ENCODE results near the gene RGP1.

RGP1 gene

GRCh38 chr9:35792024-35792813 is 43.1 kb downstream of the RGP1 start:
- ATAC-seq: no peak
- TF ChIP-seq TOX (CRISPR knock-in tag; IDR thresholded peaks at IDR 0.05; ENCODE audit: borderline replicate concordance) (no peak), ZNF70 (CRISPR knock-in tag; IDR thresholded peaks at IDR 0.05) (no peak), PATZ1 (CRISPR knock-in tag; IDR thresholded peaks at IDR 0.05; ENCODE audit: borderline replicate concordance) (no peak), OSR1 (CRISPR knock-in tag; IDR thresholded peaks at IDR 0.05) (no peak), GLIS3 (CRISPR knock-in tag; IDR thresholded peaks at IDR 0.05) (no peak)

GRCh38 chr9:35792826-35793225 is 43.7 kb downstream of the RGP1 start:
- ATAC-seq: no peak
- TF ChIP-seq ARNTL (CRISPR knock-in tag; IDR thresholded peaks at IDR 0.05; ENCODE audit: borderline replicate concordance, low read depth) (no peak), ISL1 (CRISPR knock-in tag; IDR thresholded peaks at IDR 0.05) (no peak), ZNF8 (CRISPR knock-in tag; IDR thresholded peaks at IDR 0.05) (no peak), GLIS3 (CRISPR knock-in tag; IDR thresholded peaks at IDR 0.05) (no peak), CSRNP3 (CRISPR knock-in tag; IDR thresholded peaks at IDR 0.05) (no peak), ESRRG (CRISPR knock-in tag; IDR thresholded peaks at IDR 0.05) (no peak), BACH2 (CRISPR knock-in tag; IDR thresholded peaks at IDR 0.05; ENCODE audit: borderline replicate concordance) (no peak), ZC3H10 (CRISPR knock-in tag; IDR thresholded peaks at IDR 0.05) (no peak), ZNF565 (CRISPR knock-in tag; conservative IDR thresholded peaks at IDR 0.05; ENCODE audit: low read depth) (no peak), SNAI2 (CRISPR knock-in tag; IDR thresholded peaks at IDR 0.05) (no peak), TOX (CRISPR knock-in tag; IDR thresholded peaks at IDR 0.05; ENCODE audit: borderline replicate concordance) (no peak), PPARA (CRISPR knock-in tag; IDR thresholded peaks at IDR 0.05; ENCODE audit: borderline replicate concordance) (no peak), ZFP3 (CRISPR knock-in tag; IDR thresholded peaks at IDR 0.05) (no peak), POU6F1 (CRISPR knock-in tag; IDR thresholded peaks at IDR 0.05; ENCODE audit: borderline replicate concordance, low read depth) (no peak), PATZ1 (CRISPR knock-in tag; IDR thresholded peaks at IDR 0.05; ENCODE audit: borderline replicate concordance) (no peak), CSDC2 (CRISPR knock-in tag; IDR thresholded peaks at IDR 0.05) (no peak)

GRCh38 chr9:35793461-35793860 is 44.4 kb downstream of the RGP1 start:
- no peak for ATAC-seq
- TF ChIP-seq ZC3H10 (CRISPR knock-in tag; IDR thresholded peaks at IDR 0.05) (no peak), GLIS3 (CRISPR knock-in tag; IDR thresholded peaks at IDR 0.05) (no peak), ZNF565 (CRISPR knock-in tag; conservative IDR thresholded peaks at IDR 0.05; ENCODE audit: low read depth) (no peak)

- peak; percentile 45; the same call in 2 of the 3 replicates for ATAC-seq
- TF ChIP-seq CREB5 (CRISPR knock-in tag; IDR thresholded peaks at IDR 0.05; ENCODE audit: low read depth) (no peak), RARB (CRISPR knock-in tag; IDR thresholded peaks at IDR 0.05) (no peak), SNAI2 (CRISPR knock-in tag; IDR thresholded peaks at IDR 0.05) (no peak), ZFP3 (CRISPR knock-in tag; IDR thresholded peaks at IDR 0.05) (no peak), ZFP30 (CRISPR knock-in tag; IDR thresholded peaks at IDR 0.05) (no peak), BACH2 (CRISPR knock-in tag; IDR thresholded peaks at IDR 0.05; ENCODE audit: borderline replicate concordance) (no peak), TCF4 (CRISPR knock-in tag; IDR thresholded peaks at IDR 0.05; ENCODE audit: borderline replicate concordance) (no peak), CSRNP3 (CRISPR knock-in tag; IDR thresholded peaks at IDR 0.05) (no peak), ISL1 (CRISPR knock-in tag; IDR thresholded peaks at IDR 0.05) (no peak), ARNTL (CRISPR knock-in tag; IDR thresholded peaks at IDR 0.05; ENCODE audit: borderline replicate concordance, low read depth) (no peak), POU6F1 (CRISPR knock-in tag; IDR thresholded peaks at IDR 0.05; ENCODE audit: borderline replicate concordance, low read depth) (no peak), PPARA (CRISPR knock-in tag; IDR thresholded peaks at IDR 0.05; ENCODE audit: borderline replicate concordance) (no peak), TOX (CRISPR knock-in tag; IDR thresholded peaks at IDR 0.05; ENCODE audit: borderline replicate concordance) (no peak)
Measured at GRCh38 chr9:35795695-35796094, 46.6 kb downstream of the RGP1 start.
